ENCODE results near the gene SLC12A8. TPM values are rescaled to one million over a fixed set of nuclear protein-coding genes. Genes with fewer than 3 reads are reported as not detected.

The SLC12A8 gene
- total RNA-seq, 1 donor from 2014 or later, result 2.2 TPM

GRCh38 chr3:125072301-125072700 is 140.2 kb downstream of the SLC12A8 start:
- H3K36me3 Mint-ChIP-seq, result no peaks in the 10 kb centered on the region
- Histone ChIP-seq H3K4me3 (no peak overlapping the region), H2AFZ (replicated peaks) (no peak overlapping the region), H4K20me1 (ENCODE audit: low read depth) (no peaks in the 10 kb centered on the region), H3K79me2 (ENCODE audit: low read depth) (no peaks in the 10 kb centered on the region), H3K4me1 (peaks cover 13% of the 10 kb centered on the region), H3F3A (ENCODE audit: low read depth) (no peaks in the 10 kb centered on the region), H3K27ac (no peak overlapping the region), H3K27me3 (no peaks in the 10 kb centered on the region), H3K4me2 (no peak overlapping the region), H3K9ac (no peak overlapping the region), H3K9me3 (ENCODE audit: low read depth) (no peaks in the 10 kb centered on the region), H3K36me3 (no peaks in the 10 kb centered on the region)
- peaks cover 19% of the 10 kb centered on the region for H3K27me3 Mint-ChIP-seq (ENCODE audit: insufficient read depth, low read depth)
- H3K27ac Mint-ChIP-seq, result no peak overlapping the region
- no peak overlapping the region for H3K4me3 Mint-ChIP-seq
- H3K9me3 Mint-ChIP-seq, result no peaks in the 10 kb centered on the region
- peaks cover 19% of the 10 kb centered on the region for H3K4me1 Mint-ChIP-seq
- DNase-seq (ENCODE audit: low spot score), result no peak
- no peak for TF ChIP-seq EZH2 (IDR thresholded peaks at IDR 0.05)
- TF ChIP-seq EZH2phosphoT487 (IDR thresholded peaks at IDR 0.05), result no peak
- TF ChIP-seq CTCF (IDR thresholded peaks at IDR 0.05), result no peak

- no peaks in the 10 kb centered on the region for H3F3A ChIP-seq (ENCODE audit: low read depth)
- no peak overlapping the region for H3K27ac ChIP-seq
- Mint-ChIP-seq H3K27me3 (ENCODE audit: insufficient read depth, low read depth) (peaks cover 18% of the 10 kb centered on the region), H3K4me1 (peaks cover 5% of the 10 kb centered on the region), H3K9me3 (no peaks in the 10 kb centered on the region), H3K36me3 (no peaks in the 10 kb centered on the region), H3K27ac (no peak overlapping the region), H3K4me3 (no peak overlapping the region)
- no peak overlapping the region for H2AFZ ChIP-seq (replicated peaks)
- DNase-seq (ENCODE audit: low spot score), result no peak
- no peaks in the 10 kb centered on the region for H3K36me3 ChIP-seq
- TF ChIP-seq EZH2 (IDR thresholded peaks at IDR 0.05), result no peak
- no peak for TF ChIP-seq CTCF (IDR thresholded peaks at IDR 0.05)
- TF ChIP-seq EZH2phosphoT487 (IDR thresholded peaks at IDR 0.05), result no peak
- H3K4me1 ChIP-seq, result peaks cover under 1% of the 10 kb centered on the region
- no peak overlapping the region for H3K9ac ChIP-seq
- H3K4me3 ChIP-seq, result no peak overlapping the region
- H3K4me2 ChIP-seq, result no peak overlapping the region
- H4K20me1 ChIP-seq (ENCODE audit: low read depth), result no peaks in the 10 kb centered on the region
- H3K9me3 ChIP-seq (ENCODE audit: low read depth), result no peaks in the 10 kb centered on the region
- no peaks in the 10 kb centered on the region for H3K27me3 ChIP-seq
- no peaks in the 10 kb centered on the region for H3K79me2 ChIP-seq (ENCODE audit: low read depth)
Measured at GRCh38 chr3:125069968-125070745, 142.4 kb downstream of the SLC12A8 start.

- Mint-ChIP-seq H3K27ac (no peak overlapping the region), H3K27me3 (ENCODE audit: insufficient read depth, low read depth) (peaks cover 17% of the 10 kb centered on the region), H3K4me1 (peaks cover 2% of the 10 kb centered on the region), H3K36me3 (no peaks in the 10 kb centered on the region), H3K9me3 (peaks cover 2% of the 10 kb centered on the region), H3K4me3 (no peak overlapping the region)
- H3K36me3 ChIP-seq, result no peaks in the 10 kb centered on the region
- no peak for DNase-seq (ENCODE audit: low spot score)
- H3K9me3 ChIP-seq (ENCODE audit: low read depth), result no peaks in the 10 kb centered on the region
- no peak overlapping the region for H3K4me2 ChIP-seq
- no peak overlapping the region for H3K4me3 ChIP-seq
- no peaks in the 10 kb centered on the region for H3K4me1 ChIP-seq
- no peak for TF ChIP-seq EZH2 (IDR thresholded peaks at IDR 0.05)
- no peak for TF ChIP-seq EZH2phosphoT487 (IDR thresholded peaks at IDR 0.05)
- no peak for TF ChIP-seq CTCF (IDR thresholded peaks at IDR 0.05)
- H3F3A ChIP-seq (ENCODE audit: low read depth), result no peaks in the 10 kb centered on the region
- no peaks in the 10 kb centered on the region for H3K27me3 ChIP-seq
- H3K27ac ChIP-seq, result no peak overlapping the region
- H3K79me2 ChIP-seq (ENCODE audit: low read depth), result no peaks in the 10 kb centered on the region
- no peak overlapping the region for H3K9ac ChIP-seq
- no peaks in the 10 kb centered on the region for H4K20me1 ChIP-seq (ENCODE audit: low read depth)
- H2AFZ ChIP-seq (replicated peaks), result no peak overlapping the region
Measured at GRCh38 chr3:125069452-125069851, 143.1 kb downstream of the SLC12A8 start.
